Caco-2 (cell line): ENCODE measurements around the gene CGB7. TPM values are rescaled to one million over a fixed set of nuclear protein-coding genes. Genes with fewer than 3 reads are reported as not detected.

ENCODE experiments used
- BruUV-seq: library from RNA; stranded (reverse); fragments of 400-500 nt; replicated peaks from 2 replicates; lab custom pipeline; 2021; lab: Mats Ljungman, UMichigan
- CTCF ChIA-PET: fragments of 300-600 bp; sonication (Branson Sonifier 250); formaldehyde crosslinking; loops from one replicate; lab custom pipeline; 2022; ENCODE audit warnings: antibody characterized with exemption; lab: Charles Lee
- POLR2A ChIA-PET: fragments of 300-600 bp; sonication (Branson Sonifier 250); formaldehyde crosslinking; loops from one replicate; lab custom pipeline; 2022; ENCODE audit warnings: antibody characterized with exemption; lab: Charles Lee
- DNase-seq, 2 experiments: peaks; one replicate each; pipeline versions ENCODE4 v3.0.0 to v3.0.0-alpha.2; 2020 to 2022
- H3K27me3 ChIP-seq: replicated peaks from 2 replicates; pipeline ENCODE4 v1.6.0; 2011; ENCODE audit warnings: low read length; ENCODE audit not compliant: control insufficient read depth, insufficient read depth
- H3K36me3 ChIP-seq: 2 replicates; pipeline ENCODE4 v1.5.1; 2011; ENCODE audit warnings: low read length; ENCODE audit not compliant: control insufficient read depth, insufficient read depth
- H3K4me1 ChIP-seq: fragments of 250-450 bp; sonication (Bioruptor Pico); 2 replicates; pipeline ENCODE4 v1.5.1; 2020; ENCODE audit warnings: mild to moderate bottlenecking
- H3K4me3 ChIP-seq: 2 replicates; pipeline ENCODE4 v1.5.1; 2011; ENCODE audit warnings: low read depth, mild to moderate bottlenecking, control low read depth, low read length
- H3K9me3 ChIP-seq: fragments of 250-450 bp; sonication (Bioruptor Pico); 2 replicates; pipeline ENCODE4 v1.5.1; 2020; ENCODE audit warnings: mild to moderate bottlenecking, moderate library complexity
- H3K27ac Mint-ChIP-seq: one replicate; pipeline ENCODE4 v1.8.0; 2022; ENCODE audit warnings: mixed read lengths; ENCODE audit not compliant: unreplicated experiment
- H3K27me3 Mint-ChIP-seq: one replicate; pipeline ENCODE4 v1.8.0; 2022; ENCODE audit warnings: mixed read lengths; ENCODE audit not compliant: insufficient read depth, unreplicated experiment
- H3K36me3 Mint-ChIP-seq: one replicate; pipeline ENCODE4 v1.8.0; 2022; ENCODE audit warnings: mild to moderate bottlenecking, mixed read lengths; ENCODE audit not compliant: insufficient read depth, unreplicated experiment
- H3K4me1 Mint-ChIP-seq: one replicate; pipeline ENCODE4 v1.8.0; 2022; ENCODE audit warnings: low read depth, mixed read lengths; ENCODE audit not compliant: unreplicated experiment
- H3K4me3 Mint-ChIP-seq: one replicate; pipeline ENCODE4 v1.8.0; 2022; ENCODE audit warnings: mild to moderate bottlenecking, moderate library complexity, mixed read lengths; ENCODE audit not compliant: unreplicated experiment
- H3K9me3 Mint-ChIP-seq: one replicate; pipeline ENCODE4 v1.8.0; 2022; ENCODE audit warnings: mixed read lengths; ENCODE audit not compliant: unreplicated experiment
- CTCF ChIP-seq, 2 experiments: fragments of 200-600 bp in 1 of 2; IDR thresholded peaks; 1 replicate in 1 of 2; 2 replicates in 1 of 2; pipeline versions ENCODE4 v1.5.1 to v1.8.0; 2011 to 2022; ENCODE audit warnings: antibody characterized with exemption in 1 of 2, control low read depth in 1 of 2, inconsistent platforms in 1 of 2, low read depth in 1 of 2, low read length in 1 of 2, mild to moderate bottlenecking in 1 of 2, moderate library complexity in 1 of 2; ENCODE audit not compliant: insufficient read depth in 1 of 2, severe bottlenecking in 1 of 2, unreplicated experiment in 1 of 2
- intact Hi-C: fragments of 100-400 bp; cut with micrococcal nuclease; formaldehyde crosslinking; loops from one replicate; pipeline ENCODE4 v1.10.0; 2022; ENCODE audit not compliant: unreplicated experiment
- total RNA-seq: library from RNA; stranded (reverse); gene quantifications from 2 replicates; pipeline ENCODE4 v1.2.3, GENCODE V29; 2022

The CGB7 gene
- total RNA-seq, 1 experiment from 2014 or later: 3.0 TPM

DNA sequence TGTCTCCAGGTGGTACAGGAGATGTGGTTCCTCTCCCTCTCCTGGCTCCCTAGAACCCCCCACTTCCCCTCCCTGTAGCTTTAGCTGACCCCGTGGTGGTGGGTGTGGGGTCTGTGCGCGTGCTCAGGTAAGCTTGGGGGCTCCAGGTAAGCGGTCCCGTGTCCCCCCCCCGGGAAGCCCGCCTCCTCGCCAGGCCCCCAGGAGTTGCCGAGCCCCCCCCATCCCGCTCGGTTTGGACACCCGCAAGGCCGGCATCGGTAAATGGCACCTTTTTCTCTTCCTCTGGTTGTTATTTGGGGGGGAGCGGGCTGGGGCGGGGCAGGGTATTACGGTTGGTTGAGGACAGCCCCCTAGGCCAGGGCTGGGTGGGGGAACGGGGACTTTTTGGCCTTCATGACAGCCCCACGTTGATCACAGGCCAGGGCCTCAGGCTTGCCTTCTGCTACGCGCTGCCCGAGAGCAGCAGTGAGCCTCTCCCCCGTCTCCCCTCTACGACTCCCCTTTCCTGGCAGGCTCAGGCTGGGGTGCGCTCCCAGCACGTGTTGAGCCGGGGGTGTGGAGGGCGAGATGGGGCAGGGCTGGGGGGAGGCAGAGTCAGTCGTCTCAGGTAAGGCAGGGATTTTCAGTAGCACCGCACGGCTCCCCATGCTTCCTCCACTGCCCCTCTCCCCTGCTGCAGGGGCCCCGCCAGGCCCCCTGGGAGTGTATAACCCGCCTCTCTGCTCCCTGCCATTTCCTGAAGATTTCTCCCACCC lies 46.0 kb upstream of the CGB7 start:
- no peaks in the 10 kb centered on the region for H3K27me3 ChIP-seq
- DNase-seq: no peak
- Mint-ChIP-seq H3K4me1 (peaks cover 24% of the 10 kb centered on the region), H3K9me3 (no peaks in the 10 kb centered on the region), H3K36me3 (peaks cover 91% of the 10 kb centered on the region), H3K27me3 (no peaks in the 10 kb centered on the region), H3K4me3 (no peak overlapping the region), H3K27ac (no peak overlapping the region)
- no TSS peak for BruUV-seq
- ChIA-PET CTCF (interaction anchor here (1.2 to 2.0 kb wide), 2 partner anchors 10 to 96 kb away, joined by 3 to 6 read pairs; no protein-coding TSS in a partner anchor), POLR2A (no interaction called here)
- no peaks in the 10 kb centered on the region for H3K9me3 ChIP-seq
- no peak overlapping the region for H3K4me3 ChIP-seq
- no peaks in the 10 kb centered on the region; the same call in 1 of the 2 replicates for H3K4me1 ChIP-seq
- TF ChIP-seq CTCF (IDR thresholded peaks at IDR 0.05; ENCODE audit: insufficient read depth in 1 of 2, low read depth in 1 of 2, low read length in 1 of 2, severe bottlenecking in 1 of 2, unreplicated experiment in 1 of 2): no peak
- peaks cover 7% of the 10 kb centered on the region; the same call in 1 of the 2 replicates for H3K36me3 ChIP-seq
- intact Hi-C loops: no loop called here

GRCh38 chr19:49102303-49102702 lies 44.8 kb upstream of the CGB7 start:
- H3K27me3 ChIP-seq: no peaks in the 10 kb centered on the region
- no peak for TF ChIP-seq CTCF (IDR thresholded peaks at IDR 0.05; ENCODE audit: insufficient read depth in 1 of 2, low read depth in 1 of 2, low read length in 1 of 2, severe bottlenecking in 1 of 2, unreplicated experiment in 1 of 2)
- no peak overlapping the region for H3K4me3 ChIP-seq
- Mint-ChIP-seq H3K36me3 (peaks cover 91% of the 10 kb centered on the region), H3K4me3 (no peak overlapping the region), H3K9me3 (no peaks in the 10 kb centered on the region), H3K27ac (peak overlapping the region; percentile 28), H3K4me1 (peaks cover 24% of the 10 kb centered on the region), H3K27me3 (no peaks in the 10 kb centered on the region)
- ChIA-PET CTCF (no interaction called here), POLR2A (interaction anchor here (0.8 kb wide), 1 partner anchor 109 kb away, joined by 8 read pairs; the partner anchor contains the start of genes GYS1 and RUVBL2)
- no peak for DNase-seq
- peaks cover 10% of the 10 kb centered on the region for H3K36me3 ChIP-seq
- BruUV-seq: no TSS peak
- no peaks in the 10 kb centered on the region for H3K9me3 ChIP-seq
- intact Hi-C loops: no loop called here
- H3K4me1 ChIP-seq: no peaks in the 10 kb centered on the region; the same call in 1 of the 2 replicates

GRCh38 chr19:49101160-49101559 lies 43.6 kb upstream of the CGB7 start:
- Mint-ChIP-seq H3K27me3 (no peaks in the 10 kb centered on the region), H3K36me3 (peaks cover 91% of the 10 kb centered on the region), H3K4me3 (no peak overlapping the region), H3K9me3 (no peaks in the 10 kb centered on the region), H3K27ac (no peak overlapping the region), H3K4me1 (peaks cover 15% of the 10 kb centered on the region)
- Histone ChIP-seq H3K9me3 (no peaks in the 10 kb centered on the region), H3K27me3 (no peaks in the 10 kb centered on the region), H3K36me3 (peaks cover 8% of the 10 kb centered on the region), H3K4me3 (no peak overlapping the region), H3K4me1 (no peaks in the 10 kb centered on the region; the same call in 1 of the 2 replicates)
- no TSS peak for BruUV-seq
- no peak for DNase-seq
- ChIA-PET POLR2A (no interaction called here), CTCF (interaction anchor here (2.3 kb wide), 1 partner anchor 98 kb away, joined by 6 read pairs; no protein-coding TSS in a partner anchor)
- intact Hi-C loops: no loop called here
- no peak for TF ChIP-seq CTCF (IDR thresholded peaks at IDR 0.05; ENCODE audit: insufficient read depth in 1 of 2, low read depth in 1 of 2, low read length in 1 of 2, severe bottlenecking in 1 of 2, unreplicated experiment in 1 of 2)
